NOMO-1 (cell line): ENCODE data around the gene AGBL4.
A peak's percentile ranks its signal among the peaks of the same experiment; 100 is the strongest.

ENCODE experiments used
- DNase-seq, 2 experiments: peaks; one replicate each; lab custom pipeline; 2025; ENCODE audit not compliant: unreplicated experiment in 2 of 2; lab: John Stamatoyannopoulos, UW

The AGBL4 gene

GRCh38 chr1:48785869-48786268 is 1237.9 kb downstream of the AGBL4 start:
- no peak for DNase-seq

GRCh38 chr1:48784301-48784700 is 1239.5 kb downstream of the AGBL4 start:
- DNase-seq, result no peak

GRCh38 chr1:48777219-48777895 is 1246.4 kb downstream of the AGBL4 start:
- DNase-seq, result no peak

GRCh38 chr1:48776393-48777218 is 1247.1 kb downstream of the AGBL4 start, which contains the start of gene BEND5:
TSS of gene BEND5 (minus strand) at chr1:48776891. CDS start at chr1:48776831, 60 bp downstream.
- DNase-seq, result peak; percentile 40 to 49

- peak in 1 of 2 experiments; percentile 19 for DNase-seq
Measured at GRCh38 chr1:48775831-48776392, 1247.8 kb downstream of the AGBL4 start.

- DNase-seq, result no peak
Measured at GRCh38 chr1:48773133-48773532, 1250.6 kb downstream of the AGBL4 start.

GRCh38 chr1:48772211-48772610 is 1251.5 kb downstream of the AGBL4 start:
- no peak for DNase-seq

- DNase-seq, result no peak
Measured at GRCh38 chr1:48771561-48771960, 1252.2 kb downstream of the AGBL4 start.

GRCh38 chr1:48767975-48768510 is 1255.7 kb downstream of the AGBL4 start:
- DNase-seq, result peak; percentile 50 to 86

GRCh38 chr1:48765335-48765734 is 1258.4 kb downstream of the AGBL4 start:
- DNase-seq, result no peak

GRCh38 chr1:48761986-48762385 is 1261.8 kb downstream of the AGBL4 start:
- no peak for DNase-seq

- DNase-seq, result no peak
Measured at GRCh38 chr1:48761411-48761810, 1262.3 kb downstream of the AGBL4 start.

GRCh38 chr1:48760857-48761256 is 1262.9 kb downstream of the AGBL4 start:
- DNase-seq, result no peak

- no peak for DNase-seq
Measured at GRCh38 chr1:48758976-48759375, 1264.8 kb downstream of the AGBL4 start.

- no peak for DNase-seq
Measured at GRCh38 chr1:48757363-48757762, 1266.4 kb downstream of the AGBL4 start.

- no peak for DNase-seq
Measured at GRCh38 chr1:48756683-48757316, 1267.0 kb downstream of the AGBL4 start.

GRCh38 chr1:48753293-48753692 is 1270.5 kb downstream of the AGBL4 start:
- DNase-seq, result no peak

GRCh38 chr1:48750109-48750508 is 1273.6 kb downstream of the AGBL4 start:
- peak; percentile 87 to 93 for DNase-seq

GRCh38 chr1:48749068-48749467 is 1274.7 kb downstream of the AGBL4 start:
- no peak for DNase-seq

GRCh38 chr1:48746906-48747305 is 1276.8 kb downstream of the AGBL4 start:
- DNase-seq, result no peak

GRCh38 chr1:48744032-48744431 is 1279.7 kb downstream of the AGBL4 start:
- DNase-seq, result no peak
